Measurements from ENCODE around the gene SNN.

DNA sequence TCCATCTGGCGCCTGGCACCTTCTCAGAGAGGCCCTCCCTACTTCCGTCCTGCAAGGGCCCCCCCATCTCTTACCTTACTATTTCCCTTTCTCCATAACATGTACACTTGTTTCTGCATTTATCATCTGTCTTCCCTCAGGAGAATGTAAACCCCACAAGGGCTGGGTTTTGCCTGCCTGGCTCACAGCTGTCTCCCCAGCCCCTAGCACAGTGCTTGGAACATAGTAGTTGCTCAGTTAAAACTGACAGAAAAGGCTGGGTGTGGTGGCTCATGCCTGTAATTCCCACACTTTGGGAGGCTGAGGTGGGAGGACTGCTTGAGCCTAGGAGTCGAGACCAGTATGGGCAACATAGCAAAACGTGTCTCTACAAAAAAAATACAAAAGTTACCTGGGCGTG, 5.7 kb upstream of the SNN start:
- TF ChIP-seq, protein P1, sequence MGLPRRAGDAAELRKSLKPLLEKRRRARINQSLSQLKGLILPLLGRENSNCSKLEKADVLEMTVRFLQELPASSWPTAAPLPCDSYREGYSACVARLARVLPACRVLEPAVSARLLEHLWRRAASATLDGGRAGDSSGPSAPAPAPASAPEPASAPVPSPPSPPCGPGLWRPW (IDR thresholded peaks at IDR 0.05) = no peak
- TF ChIP-seq, protein P2, sequence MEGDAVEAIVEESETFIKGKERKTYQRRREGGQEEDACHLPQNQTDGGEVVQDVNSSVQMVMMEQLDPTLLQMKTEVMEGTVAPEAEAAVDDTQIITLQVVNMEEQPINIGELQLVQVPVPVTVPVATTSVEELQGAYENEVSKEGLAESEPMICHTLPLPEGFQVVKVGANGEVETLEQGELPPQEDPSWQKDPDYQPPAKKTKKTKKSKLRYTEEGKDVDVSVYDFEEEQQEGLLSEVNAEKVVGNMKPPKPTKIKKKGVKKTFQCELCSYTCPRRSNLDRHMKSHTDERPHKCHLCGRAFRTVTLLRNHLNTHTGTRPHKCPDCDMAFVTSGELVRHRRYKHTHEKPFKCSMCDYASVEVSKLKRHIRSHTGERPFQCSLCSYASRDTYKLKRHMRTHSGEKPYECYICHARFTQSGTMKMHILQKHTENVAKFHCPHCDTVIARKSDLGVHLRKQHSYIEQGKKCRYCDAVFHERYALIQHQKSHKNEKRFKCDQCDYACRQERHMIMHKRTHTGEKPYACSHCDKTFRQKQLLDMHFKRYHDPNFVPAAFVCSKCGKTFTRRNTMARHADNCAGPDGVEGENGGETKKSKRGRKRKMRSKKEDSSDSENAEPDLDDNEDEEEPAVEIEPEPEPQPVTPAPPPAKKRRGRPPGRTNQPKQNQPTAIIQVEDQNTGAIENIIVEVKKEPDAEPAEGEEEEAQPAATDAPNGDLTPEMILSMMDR (IDR thresholded peaks at IDR 0.05) = no peak
- TF ChIP-seq ZFP36 (IDR thresholded peaks at IDR 0.05; ENCODE audit: borderline replicate concordance, partially characterized antibody) (no peak), RNF2 (IDR thresholded peaks at IDR 0.05; ENCODE audit: borderline replicate concordance, low read depth) (no peak), RCOR1 (IDR thresholded peaks at IDR 0.05; ENCODE audit: low read depth, low read length) (no peak), PHF8 (IDR thresholded peaks at IDR 0.05; ENCODE audit: borderline replicate concordance, low read depth) (no peak), HEYL (CRISPR knock-in tag; IDR thresholded peaks at IDR 0.05) (no peak), SMC3 (IDR thresholded peaks at IDR 0.05) (no peak), BHLHE40 (IDR thresholded peaks at IDR 0.05; ENCODE audit: low read depth, low read length) (no peak), CHD2 (IDR thresholded peaks at IDR 0.05; ENCODE audit: low read length, partially characterized antibody) (no peak), MAZ (IDR thresholded peaks at IDR 0.05; ENCODE audit: borderline replicate concordance, low read depth, low read length) (no peak), POLR2AphosphoS2 (conservative IDR thresholded peaks at IDR 0.05; ENCODE audit: low read length) (no peak), ESRRA (IDR thresholded peaks at IDR 0.05; ENCODE audit: borderline replicate concordance, low read length) (no peak)

All from A549 (cell line).